ENCODE measurements around the gene DNAJB2.
"Not testable (repeated sequence)": the region's sequence is repeated elsewhere in the genome, so short reads cannot be mapped to it uniquely, and the experiment has no call there.

DNAJB2 gene

GRCh38 chr2:219258942-219259341 lies 20.2 kb upstream of the DNAJB2 start:
- not testable (repeated sequence) for DNase-seq (ENCODE audit: low read depth)

- no peak for DNase-seq (ENCODE audit: low read depth)
Measured at GRCh38 chr2:219261024-219261855, 17.9 kb upstream of the DNAJB2 start.

DNA sequence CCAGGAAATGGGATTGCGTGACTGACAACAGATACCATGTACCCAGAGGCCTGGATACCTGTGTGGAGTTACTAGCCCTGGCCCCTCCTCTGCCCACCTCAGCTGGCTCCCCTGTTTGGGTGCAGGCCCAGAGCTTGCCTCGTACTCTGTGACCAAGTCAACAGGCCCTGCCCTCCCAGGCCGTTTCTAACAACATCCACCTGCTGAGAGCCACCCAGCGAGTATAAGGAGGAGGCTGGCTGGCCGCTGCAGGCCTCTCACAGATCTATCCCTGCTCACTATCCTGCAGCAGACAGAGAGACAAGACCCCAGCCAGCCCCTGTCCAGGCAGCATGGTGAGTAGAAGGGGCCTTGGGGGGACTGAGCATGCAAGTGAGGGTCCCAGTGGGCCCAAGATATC lies 12.9 kb upstream of the DNAJB2 start:
- no peak for DNase-seq (ENCODE audit: low read depth)

- no peak for DNase-seq (ENCODE audit: low read depth)
Measured at GRCh38 chr2:219266886-219267285, 12.3 kb upstream of the DNAJB2 start.

DNA sequence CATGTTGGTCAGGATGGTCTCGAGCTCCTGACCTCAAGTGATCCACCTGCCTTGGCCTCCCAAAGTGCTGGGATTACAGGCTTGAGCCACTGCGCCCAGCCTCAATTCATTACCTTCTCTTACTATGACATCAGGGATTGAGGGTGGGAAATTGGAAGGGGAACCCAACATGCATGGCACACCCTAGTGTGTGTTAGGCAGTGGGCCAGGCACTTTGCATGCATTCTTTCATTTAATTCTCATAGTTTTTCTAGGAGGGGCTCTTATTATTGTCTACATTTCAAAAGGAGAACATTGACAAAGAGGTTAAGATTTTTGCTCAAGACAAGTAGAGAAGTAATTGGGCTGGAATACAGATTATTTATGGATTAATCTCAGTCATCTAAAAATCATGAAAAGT lies 10.9 kb upstream of the DNAJB2 start:
- no peak for DNase-seq (ENCODE audit: low read depth)

- DNase-seq (ENCODE audit: low read depth) = no peak
Measured at GRCh38 chr2:219269362-219270054, 9.7 kb upstream of the DNAJB2 start.

- DNase-seq (ENCODE audit: low read depth) = no peak
Measured at GRCh38 chr2:219270055-219270372, 9.2 kb upstream of the DNAJB2 start.

GRCh38 chr2:219271021-219271420 lies 8.1 kb upstream of the DNAJB2 start:
- DNase-seq (ENCODE audit: low read depth) = no peak

- peak; percentile 27 for DNase-seq (ENCODE audit: low read depth)
Measured at GRCh38 chr2:219272356-219272755, 6.8 kb upstream of the DNAJB2 start.

DNA sequence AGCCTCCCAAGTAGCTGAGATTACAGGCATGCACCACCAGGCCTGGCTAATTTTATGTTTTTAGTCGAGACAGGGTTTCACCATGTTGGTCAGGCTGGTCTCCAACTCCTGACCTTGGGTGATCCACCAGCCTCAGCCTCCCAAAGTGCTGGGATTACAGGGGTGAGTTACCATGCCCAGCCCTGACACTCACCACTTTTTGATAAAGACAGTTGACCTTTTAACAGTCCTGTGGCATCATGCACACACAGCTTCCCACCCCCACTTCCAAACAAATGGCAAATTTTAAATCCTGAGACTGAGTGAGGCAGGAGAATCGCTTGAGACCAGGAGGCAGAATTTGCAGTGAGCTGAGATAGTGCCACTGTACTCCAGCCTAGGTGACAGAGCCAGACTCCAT lies 6.2 kb upstream of the DNAJB2 start:
- peak; percentile 71 for DNase-seq (ENCODE audit: low read depth)

GRCh38 chr2:219273937-219274336 lies 5.2 kb upstream of the DNAJB2 start:
- no peak for DNase-seq (ENCODE audit: low read depth)

- peak; percentile 65 for DNase-seq (ENCODE audit: low read depth)
Measured at GRCh38 chr2:219274361-219274921, 4.7 kb upstream of the DNAJB2 start.

DNA sequence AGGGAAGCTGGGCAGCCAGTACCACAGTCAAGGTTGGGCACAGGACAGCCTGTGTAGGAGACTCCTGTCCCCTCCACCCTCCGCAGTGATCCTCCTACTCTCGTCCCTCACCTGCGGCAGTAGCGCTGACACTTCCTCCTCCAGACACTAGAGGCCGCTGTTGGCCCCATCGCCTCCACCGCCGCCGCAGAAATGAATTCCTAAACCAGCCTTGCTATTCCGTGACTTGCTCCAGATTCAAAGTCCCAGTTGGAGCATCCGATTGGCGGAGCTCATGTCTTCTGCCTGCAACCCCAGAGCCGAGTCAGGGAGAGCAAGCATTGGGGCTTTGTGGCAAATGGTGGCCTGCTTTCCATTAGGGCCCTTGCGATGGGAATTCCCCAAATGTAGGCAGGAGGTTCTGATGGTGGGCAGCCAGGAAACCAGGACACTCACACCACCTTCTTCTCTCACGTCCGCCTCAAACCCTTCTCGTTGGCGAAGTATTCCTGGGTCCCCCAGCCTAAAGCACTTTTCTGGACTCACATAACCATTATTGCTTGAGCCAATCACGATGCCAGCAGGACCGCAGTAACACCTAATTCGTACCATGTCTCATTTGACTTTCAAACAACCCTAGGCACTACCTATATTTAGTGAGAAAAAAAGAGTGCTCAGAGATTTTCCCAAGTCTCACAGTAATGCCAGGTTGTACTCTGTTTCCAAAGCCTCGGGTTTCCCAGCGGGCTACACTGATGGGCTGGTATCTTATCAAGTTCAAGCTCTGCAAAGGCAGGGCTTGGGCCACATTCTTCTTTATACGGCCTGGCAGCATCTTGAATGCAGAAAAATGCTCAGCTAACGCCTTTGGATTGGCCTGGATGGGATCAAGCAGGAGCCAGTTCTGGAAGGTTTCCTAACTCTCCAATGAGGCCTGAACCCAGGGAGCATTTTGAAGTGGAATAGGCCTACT lies 1.2 kb upstream of the DNAJB2 start:
- peak; percentile 61 for DNase-seq (ENCODE audit: low read depth)

DNA sequence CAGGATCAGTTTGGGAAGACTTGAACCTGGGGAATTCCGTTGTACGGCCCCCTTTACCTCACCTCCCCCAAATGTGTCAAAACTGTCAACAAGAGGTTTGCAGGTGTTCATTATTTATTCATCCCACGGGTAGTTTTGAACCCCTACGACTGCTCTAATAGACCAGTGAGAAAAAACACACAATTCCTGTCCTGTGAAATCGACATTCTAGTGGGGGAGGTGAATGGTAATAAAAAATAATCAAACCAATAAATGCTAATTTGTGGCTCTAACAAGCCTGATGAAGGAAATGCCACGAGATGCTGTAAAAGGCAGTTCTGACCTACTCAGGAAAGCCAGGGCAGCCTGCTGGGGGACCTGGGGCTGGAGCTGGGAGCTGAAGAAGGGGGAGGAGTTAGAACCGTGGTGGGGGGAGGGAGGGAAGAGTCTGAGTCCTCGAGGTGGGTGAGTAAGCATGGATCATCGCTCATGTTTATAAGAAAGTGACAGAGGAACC lies 463 bp upstream of the DNAJB2 start:
- DNase-seq (ENCODE audit: low read depth) = no peak

DNA sequence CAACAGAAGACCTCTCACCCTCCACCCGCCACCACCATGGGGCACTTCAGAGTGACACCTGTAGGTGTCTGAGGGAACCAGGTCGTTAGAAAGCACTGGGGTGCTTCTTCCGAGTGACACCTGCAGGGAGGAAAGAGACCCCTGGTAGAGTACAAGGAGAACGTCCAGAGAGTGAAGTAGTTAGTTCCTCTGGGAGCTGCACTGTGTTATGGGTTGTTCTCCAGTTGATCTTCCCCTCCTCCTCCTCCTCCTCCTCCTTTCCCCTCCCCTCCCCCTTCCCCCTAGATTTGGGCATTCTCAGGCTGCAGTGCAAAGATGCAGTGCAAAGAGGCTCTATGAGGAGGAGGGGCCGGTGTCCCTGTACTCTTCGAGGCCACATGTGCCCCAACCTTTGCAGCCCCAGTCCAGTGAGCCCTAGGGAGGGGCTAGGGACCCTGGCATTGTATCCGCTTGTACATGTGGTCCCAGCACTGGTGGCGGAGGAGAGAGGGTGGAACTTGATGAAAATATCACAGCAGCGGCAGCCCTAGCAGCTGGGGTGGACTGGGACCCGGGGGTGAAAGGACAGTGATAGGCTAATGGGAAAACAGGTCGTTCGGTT lies 850 bp downstream of the DNAJB2 start:
- DNase-seq (ENCODE audit: low read depth) = peak; percentile 12

GRCh38 chr2:219280651-219281050 lies 1.5 kb downstream of the DNAJB2 start:
- DNase-seq (ENCODE audit: low read depth) = no peak

DNA sequence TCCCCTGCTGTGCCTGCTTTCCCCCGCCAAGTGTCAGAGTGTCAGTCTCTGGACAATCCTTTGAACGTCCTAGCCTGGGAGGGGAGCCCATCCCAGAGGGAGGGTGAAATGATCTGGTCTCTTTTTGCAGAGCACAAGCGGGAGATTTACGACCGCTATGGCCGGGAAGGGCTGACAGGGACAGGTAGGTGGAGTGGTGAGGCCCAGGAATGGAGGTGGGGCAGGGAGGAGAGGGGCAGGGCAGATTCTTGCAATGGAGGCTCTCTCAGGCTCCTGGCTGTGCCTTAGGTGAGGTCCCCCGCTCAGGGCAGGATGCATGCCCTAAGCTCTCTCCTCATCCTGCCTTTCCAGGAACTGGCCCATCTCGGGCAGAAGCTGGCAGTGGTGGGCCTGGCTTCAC lies 2.4 kb downstream of the DNAJB2 start:
- DNase-seq (ENCODE audit: low read depth) = no peak

GRCh38 chr2:219282375-219282774 lies 3.2 kb downstream of the DNAJB2 start:
- DNase-seq (ENCODE audit: low read depth) = no peak

DNA sequence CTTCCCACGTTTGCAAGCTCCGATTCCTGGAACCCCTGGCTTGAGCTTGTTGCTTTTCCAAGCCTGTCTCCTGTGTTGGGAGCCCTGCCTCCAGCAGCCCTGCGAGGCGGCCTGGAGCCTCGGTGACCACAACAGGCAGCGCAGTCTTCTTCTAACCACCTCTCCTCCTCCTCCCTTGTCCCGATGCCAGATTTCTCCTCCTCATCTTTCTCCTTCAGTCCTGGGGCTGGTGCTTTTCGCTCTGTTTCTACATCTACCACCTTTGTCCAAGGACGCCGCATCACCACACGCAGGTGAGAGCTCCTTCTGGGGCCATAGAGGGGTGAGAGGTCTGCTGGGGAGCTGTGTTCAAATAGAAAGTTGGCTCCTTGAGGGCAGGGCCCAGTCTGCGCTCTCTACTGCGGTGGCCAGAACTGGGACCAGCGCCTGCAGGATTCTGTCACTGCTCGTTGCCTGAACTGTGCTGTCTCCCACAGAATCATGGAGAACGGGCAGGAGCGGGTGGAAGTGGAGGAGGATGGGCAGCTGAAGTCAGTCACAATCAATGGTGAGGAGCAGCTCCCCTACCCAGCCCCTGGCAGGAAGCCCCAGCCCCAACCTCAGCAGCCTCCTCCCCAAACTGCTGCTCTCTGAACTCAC lies 3.9 kb downstream of the DNAJB2 start:
- no peak for DNase-seq (ENCODE audit: low read depth)

DNA sequence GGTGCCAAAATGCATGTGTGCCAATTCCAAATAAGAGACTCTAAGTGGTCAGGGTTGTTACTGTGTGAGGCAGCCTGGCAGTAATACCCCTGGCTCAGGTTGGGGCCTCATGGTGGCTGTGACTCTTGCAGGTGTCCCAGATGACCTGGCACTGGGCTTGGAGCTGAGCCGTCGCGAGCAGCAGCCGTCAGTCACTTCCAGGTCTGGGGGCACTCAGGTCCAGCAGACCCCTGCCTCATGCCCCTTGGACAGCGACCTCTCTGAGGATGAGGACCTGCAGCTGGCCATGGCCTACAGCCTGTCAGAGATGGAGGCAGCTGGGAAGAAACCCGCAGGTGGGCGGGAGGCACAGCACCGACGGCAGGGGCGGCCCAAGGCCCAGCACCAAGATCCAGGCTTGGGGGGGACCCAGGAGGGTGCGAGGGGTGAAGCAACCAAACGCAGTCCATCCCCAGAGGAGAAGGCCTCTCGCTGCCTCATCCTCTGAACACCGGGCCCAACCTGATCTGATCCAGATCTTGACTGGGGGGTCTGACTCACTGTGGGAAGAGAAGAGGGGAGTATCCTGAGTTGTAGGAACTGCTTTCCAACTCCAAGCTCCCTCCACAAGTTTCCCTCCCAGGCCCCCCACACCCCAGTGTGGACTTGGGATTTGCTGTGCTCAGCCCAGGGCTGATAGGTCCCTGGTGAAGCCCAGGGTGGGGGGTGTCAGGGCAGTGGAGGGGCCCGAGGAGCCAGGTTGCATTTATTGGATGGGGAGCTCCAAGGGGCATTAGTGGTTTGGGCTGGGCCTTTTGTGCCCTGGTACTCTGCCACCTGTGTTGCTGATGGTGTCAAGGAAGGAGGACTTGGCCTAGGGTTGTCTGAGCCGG lies 5.6 kb downstream of the DNAJB2 start:
- peak; percentile 14 for DNase-seq (ENCODE audit: low read depth)

Data from amniotic epithelial cell (primary cell).